Neural progenitor cell (in vitro differentiated cells): ENCODE data around the gene DPF3.

Source experiments
- CTCF ChIP-seq: fragments of 200-600 bp; sonication (generic); IDR thresholded peaks from 2 replicates; pipeline ENCODE4 v1.5.1; 2017; ENCODE audit warnings: antibody characterized with exemption, mild to moderate bottlenecking
- EZH2 ChIP-seq: fragments of 200-600 bp; sonication (generic); IDR thresholded peaks from 2 replicates; pipeline ENCODE4 v1.6.1; 2017; ENCODE audit warnings: antibody characterized with exemption, mild to moderate bottlenecking, moderate library complexity

- TF ChIP-seq CTCF (no peak), EZH2 (no peak)
Observed at GRCh38 chr14:72738161-72738611, 155.7 kb downstream of the DPF3 start.
